GM23248 (cell line): ENCODE results near the gene GIGYF1.

Experiments used
- EZH2 ChIP-seq: fragments of 200-600 bp; sonication (generic); IDR thresholded peaks from 2 replicates; pipeline ENCODE4 v1.6.1; 2018; ENCODE audit warnings: antibody characterized with exemption, mild to moderate bottlenecking; ENCODE audit not compliant: insufficient read depth, poor library complexity, severe bottlenecking
- EZH2phosphoT487 ChIP-seq: fragments of 200-600 bp; sonication (generic); IDR thresholded peaks from 2 replicates; pipeline ENCODE4 v1.6.1; 2018; ENCODE audit warnings: antibody characterized with exemption, moderate library complexity, mild to moderate bottlenecking, low read depth; ENCODE audit not compliant: insufficient read depth

GRCh38 chr7:100670074-100670473, 24.0 kb downstream of the GIGYF1 start:
- no peak for TF ChIP-seq EZH2
- no peak for TF ChIP-seq EZH2phosphoT487
